HEK293 (cell line): ENCODE data around the gene GALT.
A peak's percentile ranks its signal among the peaks of the same experiment; 100 is the strongest.

ENCODE experiments used
- CTCF ChIA-PET: fragments of 350-600 bp; formaldehyde crosslinking; extraction: SDS; loops from one replicate; lab custom pipeline; 2021; ENCODE audit warnings: antibody characterized with exemption; lab: Yijun Ruan, JAX
- POLR2A ChIA-PET: fragments of 300-600 bp; formaldehyde crosslinking; extraction: SDS; loops from one replicate; lab custom pipeline; 2020; ENCODE audit warnings: antibody characterized with exemption, inconsistent platforms; lab: Yijun Ruan, JAX
- H3K27ac ChIP-seq: fragments of 200-500 bp; sonication (Bioruptor generic); 2 replicates; pipeline ENCODE4 v1.5.1; 2014; ENCODE audit warnings: low read depth, low read length, control low read depth, inconsistent platforms; ENCODE audit errors: extremely low read depth
- H3K36me3 ChIP-seq, 2 experiments: fragments of 200-500 bp in 1 of 2; sonication (Bioruptor generic) in 1 of 2; 1 replicate in 1 of 2; 2 replicates in 1 of 2; pipeline ENCODE4 v1.5.1; 2014 to 2017; ENCODE audit warnings: inconsistent platforms in 2 of 2, low read length in 2 of 2; ENCODE audit not compliant: control insufficient read depth in 2 of 2, insufficient read depth in 1 of 2
- H3K4me1 ChIP-seq: fragments of 200-500 bp; sonication (Bioruptor generic); 2 replicates; pipeline ENCODE4 v1.5.1; 2014; ENCODE audit warnings: mild to moderate bottlenecking, low read length, inconsistent platforms; ENCODE audit not compliant: control insufficient read depth, insufficient read depth
- H3K4me3 ChIP-seq: 2 replicates; pipeline ENCODE4 v1.5.1; 2011; ENCODE audit warnings: low read depth, mild to moderate bottlenecking, control low read depth, low read length, moderate library complexity
- H3K9me3 ChIP-seq: fragments of 200-500 bp; sonication (Bioruptor generic); 2 replicates; pipeline ENCODE4 v1.5.1; 2014; ENCODE audit warnings: low read depth, low read length, inconsistent platforms; ENCODE audit not compliant: control insufficient read depth, insufficient read depth
- GLI2 ChIP-seq: fragments of 450-650 bp; formaldehyde crosslinking; IDR thresholded peaks from 2 replicates; pipeline ENCODE4; 2017; ENCODE audit warnings: missing biosample characterization, missing genetic modification characterization, low read depth, borderline replicate concordance
- ZNF121 ChIP-seq: fragments of 450-650 bp; formaldehyde crosslinking; IDR thresholded peaks from 2 replicates; pipeline ENCODE4 v1.5.1; 2016; ENCODE audit warnings: missing biosample characterization, missing genetic modification characterization
- ZNF155 ChIP-seq: fragments of 450-650 bp; formaldehyde crosslinking; IDR thresholded peaks from 2 replicates; pipeline ENCODE4 v1.5.1; 2016; ENCODE audit warnings: missing biosample characterization, missing genetic modification characterization
- ZNF223 ChIP-seq: fragments of 450-650 bp; formaldehyde crosslinking; IDR thresholded peaks from 2 replicates; pipeline ENCODE4 v1.5.1; 2016; ENCODE audit warnings: missing biosample characterization, missing genetic modification characterization
- ZNF302 ChIP-seq: fragments of 450-650 bp; formaldehyde crosslinking; IDR thresholded peaks from 2 replicates; pipeline ENCODE4 v1.5.1; 2016; ENCODE audit warnings: missing biosample characterization, missing genetic modification characterization, low read depth
- ZNF350 ChIP-seq: fragments of 450-650 bp; formaldehyde crosslinking; IDR thresholded peaks from 2 replicates; pipeline ENCODE4 v1.5.0; 2017; ENCODE audit warnings: missing biosample characterization, mild to moderate bottlenecking, missing genetic modification characterization
- ZNF37A ChIP-seq: fragments of 450-650 bp; IDR thresholded peaks from 2 replicates; pipeline ENCODE4 v1.5.1; 2018; ENCODE audit warnings: missing biosample characterization, missing genetic modification characterization
- ZNF670 ChIP-seq: fragments of 450-650 bp; formaldehyde crosslinking; IDR thresholded peaks from 2 replicates; pipeline ENCODE4 v1.5.1; 2016; ENCODE audit warnings: missing biosample characterization, missing genetic modification characterization, low read depth
- ZNF707 ChIP-seq: fragments of 450-650 bp; formaldehyde crosslinking; IDR thresholded peaks from 2 replicates; pipeline ENCODE4 v1.5.1; 2016; ENCODE audit warnings: missing biosample characterization, missing genetic modification characterization
- ZNF792 ChIP-seq: fragments of 450-650 bp; formaldehyde crosslinking; IDR thresholded peaks from 2 replicates; pipeline ENCODE4 v1.5.1; 2016; ENCODE audit warnings: missing biosample characterization, missing genetic modification characterization
- ZSCAN16 ChIP-seq: fragments of 450-650 bp; formaldehyde crosslinking; IDR thresholded peaks from 2 replicates; pipeline ENCODE4 v1.5.1; 2016; ENCODE audit warnings: missing biosample characterization, missing genetic modification characterization
- TF ChIP-seq, protein P1 (sequence below): fragments of 450-650 bp; formaldehyde crosslinking; IDR thresholded peaks from 2 replicates; pipeline ENCODE4 v1.5.1; 2016; ENCODE audit warnings: missing biosample characterization, missing genetic modification characterization, low read depth
- TF ChIP-seq, protein P2 (sequence below): fragments of 450-650 bp; formaldehyde crosslinking; IDR thresholded peaks from 2 replicates; pipeline ENCODE4 v1.5.1; 2016; ENCODE audit warnings: missing biosample characterization, missing genetic modification characterization
- TF ChIP-seq, protein P3 (sequence below): fragments of 450-650 bp; formaldehyde crosslinking; IDR thresholded peaks from 2 replicates; pipeline ENCODE4 v1.5.1; 2016; ENCODE audit warnings: missing biosample characterization, missing genetic modification characterization

The GALT gene

GRCh38 chr9:34620061-34620994, 26.1 kb upstream of the GALT start, which contains the start of gene DCTN3 (continued):
- TF ChIP-seq ZNF155 (tag by site-specific recombination) (no peak), GLI2 (no peak), ZNF707 (tag by site-specific recombination) (no peak), ZNF121 (tag by site-specific recombination) (no peak)
- TF ChIP-seq, protein P1, sequence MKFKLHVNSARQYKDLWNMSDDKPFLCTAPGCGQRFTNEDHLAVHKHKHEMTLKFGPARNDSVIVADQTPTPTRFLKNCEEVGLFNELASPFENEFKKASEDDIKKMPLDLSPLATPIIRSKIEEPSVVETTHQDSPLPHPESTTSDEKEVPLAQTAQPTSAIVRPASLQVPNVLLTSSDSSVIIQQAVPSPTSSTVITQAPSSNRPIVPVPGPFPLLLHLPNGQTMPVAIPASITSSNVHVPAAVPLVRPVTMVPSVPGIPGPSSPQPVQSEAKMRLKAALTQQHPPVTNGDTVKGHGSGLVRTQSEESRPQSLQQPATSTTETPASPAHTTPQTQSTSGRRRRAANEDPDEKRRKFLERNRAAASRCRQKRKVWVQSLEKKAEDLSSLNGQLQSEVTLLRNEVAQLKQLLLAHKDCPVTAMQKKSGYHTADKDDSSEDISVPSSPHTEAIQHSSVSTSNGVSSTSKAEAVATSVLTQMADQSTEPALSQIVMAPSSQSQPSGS: peak; percentile 59; the same call in 1 of the 2 replicates

DNA sequence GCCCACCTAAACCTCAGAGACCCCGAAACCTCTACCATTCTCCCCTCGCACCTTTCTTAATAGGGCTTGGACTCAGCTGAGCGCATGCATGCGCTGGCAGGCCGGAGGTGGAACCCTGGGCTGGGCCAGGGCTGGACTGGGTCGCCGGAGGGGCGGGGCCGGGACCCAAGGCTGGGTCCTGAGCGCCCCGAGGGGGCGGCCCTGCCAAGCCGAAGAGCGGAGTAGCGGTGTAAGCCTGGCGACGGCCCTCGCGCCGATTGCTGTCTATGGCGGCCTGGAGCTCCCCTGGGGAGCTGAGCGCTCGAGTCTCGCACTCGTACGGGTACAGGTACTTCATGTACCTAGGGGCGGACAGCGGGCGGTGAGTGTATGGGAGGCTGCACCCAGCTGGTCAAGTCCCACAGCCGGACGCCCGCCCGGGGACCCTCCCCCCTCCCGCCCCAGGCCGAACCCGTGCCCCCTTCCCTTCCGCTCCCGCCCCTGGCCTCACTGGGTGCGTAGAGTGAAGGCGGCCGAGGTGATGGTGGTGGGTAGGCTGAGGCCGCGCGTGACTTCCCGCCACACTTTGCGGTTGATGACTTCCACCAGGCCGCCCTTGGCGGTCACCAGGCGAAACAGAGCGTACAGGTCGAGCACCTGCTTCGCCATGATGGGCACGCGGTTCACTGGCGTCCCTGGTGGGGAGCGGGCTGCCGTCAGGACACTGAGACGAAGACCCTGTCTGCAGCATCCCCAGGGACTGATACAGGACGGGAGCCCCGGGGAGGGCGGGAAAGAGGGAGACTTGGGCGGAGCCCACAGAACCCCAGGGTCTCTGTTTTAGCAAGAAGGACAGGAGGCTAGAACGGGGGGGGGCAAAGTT, 22.9 kb upstream of the GALT start:
- H3K4me1 ChIP-seq: no peaks in the 10 kb centered on the region; the same call in 1 of the 2 replicates
- H3K9me3 ChIP-seq: no peaks in the 10 kb centered on the region
- H3K27ac ChIP-seq: no peak overlapping the region
- H3K36me3 ChIP-seq: peaks cover 0 to 5% of the 10 kb centered on the region in 2 experiments; a peak in 1 of 3 replicates
- ChIA-PET POLR2A (no interaction called here), CTCF (interaction anchor here (0.7 to 7.3 kb wide), 2 partner anchors 10 to 1037 kb away, joined by 3 to 59 read pairs; no protein-coding TSS in a partner anchor)
- TF ChIP-seq ZNF792 (tag by site-specific recombination) (no peak), ZNF223 (tag by site-specific recombination) (no peak), ZNF302 (tag by site-specific recombination) (no peak), ZSCAN16 (tag by site-specific recombination) (no peak), ZNF670 (tag by site-specific recombination) (no peak), ZNF37A (no peak)
- TF ChIP-seq, protein P2, sequence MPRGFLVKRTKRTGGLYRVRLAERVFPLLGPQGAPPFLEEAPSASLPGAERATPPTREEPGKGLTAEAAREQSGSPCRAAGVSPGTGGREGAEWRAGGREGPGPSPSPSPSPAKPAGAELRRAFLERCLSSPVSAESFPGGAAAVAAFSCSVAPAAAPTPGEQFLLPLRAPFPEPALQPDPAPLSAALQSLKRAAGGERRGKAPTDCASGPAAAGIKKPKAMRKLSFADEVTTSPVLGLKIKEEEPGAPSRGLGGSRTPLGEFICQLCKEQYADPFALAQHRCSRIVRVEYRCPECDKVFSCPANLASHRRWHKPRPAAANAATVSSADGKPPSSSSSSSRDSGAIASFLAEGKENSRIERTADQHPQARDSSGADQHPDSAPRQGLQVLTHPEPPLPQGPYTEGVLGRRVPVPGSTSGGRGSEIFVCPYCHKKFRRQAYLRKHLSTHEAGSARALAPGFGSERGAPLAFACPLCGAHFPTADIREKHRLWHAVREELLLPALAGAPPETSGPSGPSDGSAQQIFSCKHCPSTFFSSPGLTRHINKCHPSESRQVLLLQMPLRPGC (tag by site-specific recombination): no peak
- TF ChIP-seq, protein P3, sequence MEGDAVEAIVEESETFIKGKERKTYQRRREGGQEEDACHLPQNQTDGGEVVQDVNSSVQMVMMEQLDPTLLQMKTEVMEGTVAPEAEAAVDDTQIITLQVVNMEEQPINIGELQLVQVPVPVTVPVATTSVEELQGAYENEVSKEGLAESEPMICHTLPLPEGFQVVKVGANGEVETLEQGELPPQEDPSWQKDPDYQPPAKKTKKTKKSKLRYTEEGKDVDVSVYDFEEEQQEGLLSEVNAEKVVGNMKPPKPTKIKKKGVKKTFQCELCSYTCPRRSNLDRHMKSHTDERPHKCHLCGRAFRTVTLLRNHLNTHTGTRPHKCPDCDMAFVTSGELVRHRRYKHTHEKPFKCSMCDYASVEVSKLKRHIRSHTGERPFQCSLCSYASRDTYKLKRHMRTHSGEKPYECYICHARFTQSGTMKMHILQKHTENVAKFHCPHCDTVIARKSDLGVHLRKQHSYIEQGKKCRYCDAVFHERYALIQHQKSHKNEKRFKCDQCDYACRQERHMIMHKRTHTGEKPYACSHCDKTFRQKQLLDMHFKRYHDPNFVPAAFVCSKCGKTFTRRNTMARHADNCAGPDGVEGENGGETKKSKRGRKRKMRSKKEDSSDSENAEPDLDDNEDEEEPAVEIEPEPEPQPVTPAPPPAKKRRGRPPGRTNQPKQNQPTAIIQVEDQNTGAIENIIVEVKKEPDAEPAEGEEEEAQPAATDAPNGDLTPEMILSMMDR (tag by site-specific recombination): no peak
- no peak overlapping the region for H3K4me3 ChIP-seq

DNA sequence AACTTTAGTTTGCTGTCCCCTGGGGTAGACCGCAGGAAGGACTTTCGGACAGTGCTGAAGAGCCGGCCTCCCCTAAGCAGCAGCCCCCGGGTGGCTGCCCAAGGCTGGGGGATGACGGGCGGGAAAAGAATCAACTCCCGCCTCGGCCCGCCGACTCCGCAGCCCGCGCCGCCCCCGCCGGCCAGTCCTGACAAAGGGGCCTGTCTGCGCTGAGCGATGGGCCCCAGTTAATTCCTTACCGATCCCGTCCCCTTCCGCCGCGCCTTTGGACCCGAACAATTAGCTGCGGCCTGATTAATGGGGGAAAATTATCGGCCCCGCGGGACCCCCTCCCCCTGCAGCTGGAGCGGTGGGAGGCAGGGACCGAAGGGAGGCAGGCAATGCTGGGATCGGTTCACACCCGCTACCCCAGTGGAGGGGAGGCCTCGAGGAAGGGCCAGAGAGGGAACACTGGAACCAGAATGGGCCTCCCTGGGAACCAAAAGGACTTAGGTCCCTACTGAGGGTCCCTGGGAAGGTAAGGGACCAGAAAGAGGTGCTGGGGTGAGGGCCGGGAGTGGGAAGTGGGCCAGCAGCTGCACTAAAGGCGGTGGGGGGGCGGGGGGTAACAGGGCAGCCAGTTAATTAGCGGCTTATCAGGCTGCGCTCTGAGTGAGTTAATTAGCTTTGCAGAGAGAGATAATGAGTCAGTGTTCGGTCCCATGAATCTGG, 21.8 kb upstream of the GALT start:
- no peak overlapping the region for H3K4me3 ChIP-seq
- ChIA-PET POLR2A (no interaction called here), CTCF (interaction anchor here (0.6 to 7.3 kb wide), 4 partner anchors 9 to 846 kb away, joined by 4 to 59 read pairs (median 6); partner anchors contain the start of gene IL11RA)

More for the DNA sequence above, 21.8 kb upstream of the GALT start:
- Histone ChIP-seq H3K4me1 (no peaks in the 10 kb centered on the region; the same call in 1 of the 2 replicates), H3K36me3 (no peaks in the 10 kb centered on the region), H3K27ac (no peak overlapping the region), H3K9me3 (no peaks in the 10 kb centered on the region)
- no peak for TF ChIP-seq ZNF670 (tag by site-specific recombination)
- no peak for TF ChIP-seq ZNF350 (tag by site-specific recombination)
